Neutrophil (primary cell): ENCODE results near the gene KIAA1671.

Source experiments
- H3K27ac ChIP-seq: fragments of 200-600 bp; sonication (generic); 2 replicates; pipeline ENCODE4 v1.5.1; 2016; ENCODE audit warnings: mild to moderate bottlenecking, moderate library complexity
- H3K27me3 ChIP-seq: fragments of 200-600 bp; sonication (generic); 2 replicates; pipeline ENCODE4 v1.6.0; 2016; ENCODE audit warnings: mild to moderate bottlenecking
- H3K36me3 ChIP-seq: fragments of 200-600 bp; sonication (generic); 2 replicates; pipeline ENCODE4 v1.5.1; 2017
- H3K4me1 ChIP-seq, 2 experiments: fragments of 200-600 bp in 1 of 2; sonication (generic) in 1 of 2; 1 replicate in 1 of 2; 2 replicates in 1 of 2; pipeline versions ENCODE4 v1.5.1 to v1.6.1; 2013 to 2016; ENCODE audit warnings: low read depth in 1 of 2, low read length in 1 of 2, mild to moderate bottlenecking in 1 of 2, moderate library complexity in 1 of 2; ENCODE audit not compliant: control insufficient read depth in 1 of 2, insufficient read depth in 1 of 2
- H3K4me3 ChIP-seq, 2 experiments: fragments of 200-600 bp in 1 of 2; sonication (generic) in 1 of 2; 1 replicate in 1 of 2; 2 replicates in 1 of 2; pipeline ENCODE4 v1.5.1; 2013 to 2016; ENCODE audit warnings: low read depth in 1 of 2, low read length in 1 of 2, mild to moderate bottlenecking in 1 of 2, moderate library complexity in 1 of 2
- H3K9me3 ChIP-seq: fragments of 200-600 bp; sonication (generic); 2 replicates; pipeline ENCODE4 v1.5.1; 2016
- TF ChIP-seq, protein P1 (sequence below): fragments of 200-600 bp; sonication (generic); IDR thresholded peaks from 2 replicates; pipeline ENCODE4 v1.5.1; 2016; ENCODE audit warnings: antibody characterized with exemption

Gene KIAA1671

DNA sequence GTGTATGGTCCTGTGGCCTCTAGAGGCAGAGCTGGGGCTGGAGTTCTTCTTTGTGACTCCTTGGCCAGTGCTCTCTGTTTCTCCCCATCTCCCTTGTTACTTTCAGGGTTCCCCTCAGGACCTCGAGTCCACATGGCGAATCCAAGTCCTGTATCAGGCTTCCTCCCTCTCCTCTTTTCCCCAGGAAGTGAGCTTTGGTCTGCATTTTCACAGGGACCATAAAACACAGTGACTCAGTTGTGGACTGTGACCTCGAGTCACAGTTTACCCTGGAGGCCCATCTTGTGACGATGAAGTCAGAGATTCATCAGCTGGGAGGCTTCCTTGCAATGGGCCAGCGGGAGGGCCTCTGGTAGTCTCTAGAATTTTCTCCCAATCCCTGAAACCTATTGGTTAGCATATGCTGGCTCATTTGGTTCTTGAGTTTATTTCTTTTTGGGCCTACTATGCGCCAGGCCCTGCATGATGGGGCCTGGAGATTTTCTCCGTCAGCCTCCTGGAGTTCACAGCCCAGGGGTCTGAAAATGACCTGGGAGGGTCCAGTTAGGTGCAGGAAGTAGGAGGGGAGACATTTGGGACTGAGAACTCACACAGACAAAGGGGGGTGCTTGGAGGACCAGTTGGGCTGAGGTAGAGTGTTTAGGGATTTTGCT, 100.8 kb downstream of the KIAA1671 start:
- TF ChIP-seq, protein P1, sequence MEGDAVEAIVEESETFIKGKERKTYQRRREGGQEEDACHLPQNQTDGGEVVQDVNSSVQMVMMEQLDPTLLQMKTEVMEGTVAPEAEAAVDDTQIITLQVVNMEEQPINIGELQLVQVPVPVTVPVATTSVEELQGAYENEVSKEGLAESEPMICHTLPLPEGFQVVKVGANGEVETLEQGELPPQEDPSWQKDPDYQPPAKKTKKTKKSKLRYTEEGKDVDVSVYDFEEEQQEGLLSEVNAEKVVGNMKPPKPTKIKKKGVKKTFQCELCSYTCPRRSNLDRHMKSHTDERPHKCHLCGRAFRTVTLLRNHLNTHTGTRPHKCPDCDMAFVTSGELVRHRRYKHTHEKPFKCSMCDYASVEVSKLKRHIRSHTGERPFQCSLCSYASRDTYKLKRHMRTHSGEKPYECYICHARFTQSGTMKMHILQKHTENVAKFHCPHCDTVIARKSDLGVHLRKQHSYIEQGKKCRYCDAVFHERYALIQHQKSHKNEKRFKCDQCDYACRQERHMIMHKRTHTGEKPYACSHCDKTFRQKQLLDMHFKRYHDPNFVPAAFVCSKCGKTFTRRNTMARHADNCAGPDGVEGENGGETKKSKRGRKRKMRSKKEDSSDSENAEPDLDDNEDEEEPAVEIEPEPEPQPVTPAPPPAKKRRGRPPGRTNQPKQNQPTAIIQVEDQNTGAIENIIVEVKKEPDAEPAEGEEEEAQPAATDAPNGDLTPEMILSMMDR: no peak
- Histone ChIP-seq H3K27ac (no peak overlapping the region), H3K27me3 (no peaks in the 10 kb centered on the region), H3K4me1 (no peaks in the 10 kb centered on the region), H3K36me3 (no peaks in the 10 kb centered on the region), H3K9me3 (no peaks in the 10 kb centered on the region), H3K4me3 (no peak overlapping the region)

DNA sequence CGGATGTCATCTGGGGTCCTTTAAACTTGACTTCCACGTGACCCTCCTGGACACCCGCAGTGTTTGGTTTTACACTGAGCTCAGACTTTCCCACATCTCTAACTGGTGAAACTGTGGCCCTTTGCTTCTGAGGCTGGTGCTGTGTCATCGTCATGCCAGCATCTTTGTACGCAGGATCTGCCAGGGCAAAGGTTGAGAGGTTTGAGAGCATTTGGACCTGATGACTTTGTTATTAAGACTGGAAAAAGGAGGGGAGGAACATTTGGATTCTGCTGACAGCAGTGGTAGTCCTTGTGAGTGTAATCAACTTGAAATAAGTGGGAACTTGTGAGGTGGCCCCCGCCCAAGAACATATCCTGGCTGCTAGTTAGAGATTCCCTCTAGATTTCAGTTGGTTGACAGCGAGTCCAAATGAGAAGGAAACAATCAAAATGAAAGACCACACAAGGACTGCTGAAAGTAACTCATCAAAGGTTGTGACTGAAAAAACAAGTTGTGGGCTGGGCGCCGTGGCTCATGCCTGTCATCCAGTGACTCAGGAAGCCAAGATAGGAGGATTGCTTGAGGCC, 102.5 kb downstream of the KIAA1671 start:
- no peaks in the 10 kb centered on the region for H3K9me3 ChIP-seq
- H3K4me3 ChIP-seq: no peak overlapping the region
- H3K27ac ChIP-seq: no peak overlapping the region
- H3K4me1 ChIP-seq: no peaks in the 10 kb centered on the region
- no peaks in the 10 kb centered on the region for H3K36me3 ChIP-seq
- TF ChIP-seq, protein P1: no peak
- H3K27me3 ChIP-seq: no peaks in the 10 kb centered on the region

DNA sequence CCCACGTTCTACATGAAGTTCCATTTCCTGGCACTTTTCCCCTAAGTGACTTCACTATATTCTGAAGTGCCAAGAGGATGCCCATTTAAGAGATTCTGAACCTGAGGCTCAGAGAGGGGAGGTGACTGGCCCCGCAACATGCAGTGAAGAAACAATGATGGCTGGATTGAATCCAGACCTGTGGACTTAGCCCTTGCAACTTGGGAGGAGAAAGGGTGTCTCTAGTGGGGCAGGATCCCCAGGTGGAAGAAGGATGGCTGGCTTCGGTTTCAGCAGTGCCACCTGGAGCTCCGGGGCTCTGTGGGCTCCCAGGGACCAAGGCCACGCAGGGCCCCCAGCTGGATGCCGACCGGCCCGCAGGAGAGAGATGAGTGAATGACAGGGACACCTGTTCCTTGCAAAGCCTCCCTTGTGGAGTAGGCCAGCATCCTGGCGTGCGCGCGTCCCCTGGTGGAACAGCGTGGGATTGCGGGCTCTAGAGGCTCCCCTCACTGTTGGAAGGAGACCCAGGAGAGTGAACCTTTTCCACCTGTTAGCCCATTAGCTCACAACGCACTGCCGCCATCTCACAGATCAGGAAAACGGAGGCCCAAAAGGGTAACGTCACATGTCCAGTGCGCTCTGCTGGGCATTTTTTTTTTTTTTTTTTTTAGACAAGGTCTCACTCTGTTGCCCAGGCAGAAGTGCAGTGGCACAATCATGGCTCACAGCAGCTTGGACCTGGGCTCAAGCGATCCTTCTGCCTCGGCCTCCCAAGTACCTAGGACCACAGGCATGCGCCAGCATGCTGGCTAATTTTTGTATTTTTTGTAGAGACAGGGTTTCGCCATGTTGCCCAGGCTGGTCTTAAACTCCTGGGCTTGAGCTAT, 104.7 kb downstream of the KIAA1671 start:
- Histone ChIP-seq H3K4me3 (no peak overlapping the region), H3K9me3 (no peaks in the 10 kb centered on the region), H3K4me1 (no peaks in the 10 kb centered on the region), H3K27ac (no peak overlapping the region), H3K36me3 (no peaks in the 10 kb centered on the region), H3K27me3 (peaks cover 14% of the 10 kb centered on the region)
- TF ChIP-seq, protein P1: no peak

DNA sequence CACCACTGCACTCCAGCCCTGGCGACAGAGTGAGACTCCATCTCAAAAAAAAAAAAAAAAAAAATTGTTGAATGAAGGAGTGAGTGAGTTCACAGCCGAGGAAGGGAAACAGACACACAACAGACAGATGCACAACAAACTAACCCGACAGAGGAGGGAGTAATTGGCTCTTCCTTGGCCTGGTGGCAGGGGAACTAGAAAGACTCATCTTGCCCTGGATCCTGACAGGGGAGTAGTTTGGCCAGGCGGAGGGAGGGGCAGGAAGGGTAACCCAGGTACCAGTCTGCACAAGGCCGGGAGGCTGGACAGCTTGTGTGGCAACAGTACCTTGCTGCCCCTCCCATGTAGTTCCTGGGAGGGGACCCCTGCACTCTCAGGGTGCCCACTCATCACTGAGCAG, 106.9 kb downstream of the KIAA1671 start:
- TF ChIP-seq, protein P1: no peak
- no peaks in the 10 kb centered on the region for H3K36me3 ChIP-seq
- H3K4me1 ChIP-seq: no peaks in the 10 kb centered on the region
- H3K27ac ChIP-seq: no peak overlapping the region
- H3K4me3 ChIP-seq: no peak overlapping the region
- peaks cover 25% of the 10 kb centered on the region for H3K27me3 ChIP-seq
- H3K9me3 ChIP-seq: no peaks in the 10 kb centered on the region

DNA sequence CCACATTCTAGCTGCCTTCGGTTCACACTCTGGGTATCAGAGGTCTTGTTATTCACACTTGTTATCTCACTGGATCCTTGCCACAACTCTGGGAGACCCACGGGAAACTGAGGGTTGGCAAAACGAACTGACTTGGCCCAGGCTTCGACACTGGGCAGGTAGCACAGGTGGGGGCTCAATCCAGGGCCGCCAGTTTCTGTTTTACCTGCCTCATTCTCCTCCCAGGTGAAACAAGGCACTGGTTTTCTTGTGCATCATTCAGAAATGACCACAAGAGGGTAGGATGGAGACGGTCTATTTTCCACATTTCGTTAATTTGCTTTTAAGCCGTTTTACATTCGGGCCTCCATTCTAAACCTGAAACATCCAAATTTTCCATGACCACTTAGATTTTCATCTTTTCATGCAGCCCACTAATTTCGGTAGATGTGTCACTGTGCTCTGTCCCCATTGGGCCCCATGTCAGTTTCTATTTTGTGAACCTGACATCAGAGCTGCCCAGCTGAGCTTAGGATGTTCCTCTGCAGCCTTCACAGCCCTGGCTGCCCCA, 108.1 kb downstream of the KIAA1671 start:
- Histone ChIP-seq H3K27me3 (peaks cover 25% of the 10 kb centered on the region), H3K4me1 (no peaks in the 10 kb centered on the region), H3K36me3 (no peaks in the 10 kb centered on the region), H3K4me3 (no peak overlapping the region), H3K9me3 (no peaks in the 10 kb centered on the region), H3K27ac (no peak overlapping the region)
- TF ChIP-seq, protein P1: no peak
